Gastroesophageal sphincter (tissue), 4 donors: ENCODE data around the gene USF1. TPM values are rescaled to one million over a fixed set of nuclear protein-coding genes. Genes with fewer than 3 reads are reported as not detected.
"Not testable (repeated sequence)": the region's sequence is repeated elsewhere in the genome, so short reads cannot be mapped to it uniquely, and the experiment has no call there.

Experiments used
- ATAC-seq: fragments of 150-250 bp; one replicate; pipeline ENCODE4 v1.9.1; 2016; ENCODE audit warnings: mild to moderate bottlenecking, moderate library complexity
- H3K27ac ChIP-seq, 4 donors: fragments of 200-600 bp; sonication (generic) in 3 of 4; 1 replicate in 3 of 4; 2 replicates in 1 of 4; pipeline ENCODE4 v1.5.1; 2016 to 2019
- H3K27me3 ChIP-seq: fragments of 200-600 bp; sonication (generic); one replicate; pipeline ENCODE4 v1.5.1; 2019
- H3K36me3 ChIP-seq, 2 donors: fragments of 200-600 bp; sonication (generic); one replicate each; pipeline ENCODE4 v1.5.1; 2019; ENCODE audit warnings: control low read depth in 1 of 2
- H3K4me1 ChIP-seq, 3 donors: fragments of 200-600 bp; sonication (generic); 1 replicate in 2 of 3; 2 replicates in 1 of 3; pipeline ENCODE4 v1.5.1; 2016 to 2019; ENCODE audit warnings: control low read depth in 2 of 3
- H3K4me3 ChIP-seq, 2 donors: fragments of 200-600 bp; sonication (generic); one replicate each; pipeline ENCODE4 v1.5.1; 2019; ENCODE audit warnings: mild to moderate bottlenecking in 1 of 2, moderate library complexity in 1 of 2
- H3K9me3 ChIP-seq, 3 donors: fragments of 200-600 bp; sonication (generic); one replicate each; pipeline ENCODE4 v1.5.1; 2017 to 2019; ENCODE audit warnings: control low read depth in 2 of 3
- CTCF ChIP-seq, 4 experiments: fragments of 200-600 bp in 2 of 4; fragments of 450-650 bp in 2 of 4; sonication (generic) in 1 of 4; IDR thresholded peaks; one replicate each; pipeline ENCODE4 v1.5.1; 2017 to 2019; ENCODE audit warnings: antibody characterized with exemption in 4 of 4, mild to moderate bottlenecking in 2 of 4, moderate library complexity in 2 of 4
- EP300 ChIP-seq: sonication (generic); formaldehyde crosslinking; IDR thresholded peaks from one replicate; pipeline ENCODE4 v1.6.1; 2017; ENCODE audit warnings: antibody characterized with exemption, mild to moderate bottlenecking
- POLR2A ChIP-seq, 2 donors: fragments of 450-650 bp; IDR thresholded peaks; one replicate each; pipeline ENCODE4 v1.6.1; 2017; ENCODE audit warnings: antibody characterized with exemption in 2 of 2, mild to moderate bottlenecking in 2 of 2, moderate library complexity in 1 of 2
- POLR2AphosphoS5 ChIP-seq: sonication (generic); formaldehyde crosslinking; IDR thresholded peaks from one replicate; pipeline ENCODE4 v1.6.1; 2017; ENCODE audit warnings: antibody characterized with exemption
- WGBS, 2 donors: methylation state at CpG; one replicate each; pipeline ENCODE4 v1.1.5; 2018; ENCODE audit warnings: low coverage in 1 of 2; 5-methylcytosine and 5-hydroxymethylcytosine counted together
- small RNA-seq, 4 donors: library from RNA; depleted of rRNA; stranded (forward); fragments of <200 nt; gene quantifications; one replicate each; pipeline ENCODE3, GENCODE V24; 2016
- total RNA-seq, 4 donors: library from RNA; depleted of rRNA; stranded (reverse); fragments of >200 nt; gene quantifications; one replicate each; pipeline ENCODE4 v1.1.0, GENCODE V29; 2016

Gene USF1
- total RNA-seq, 4 donors from 2014 or later: 50.9 to 79.4 (median 60.5) TPM

GRCh38 chr1:160993544-160994193, 52.1 kb downstream of the USF1 start:
- Histone ChIP-seq H3K27me3 (no peaks in the 10 kb centered on the region), H3K4me1 (peaks cover 0 to 7% (median 0%) of the 10 kb centered on the region in 3 donors), H3K9me3 (no peaks in the 10 kb centered on the region), H3K4me3 (no peak overlapping the region), H3K36me3 (peaks cover 0 to 6% of the 10 kb centered on the region in 2 donors), H3K27ac (no peak overlapping the region)
- peak; percentile 55 for ATAC-seq
- TF ChIP-seq POLR2AphosphoS5 (no peak), POLR2A (IDR thresholded peaks at IDR 0.05) (no peak), EP300 (no peak), CTCF (IDR thresholded peaks at IDR 0.05) (no peak)
- WGBS, 2 donors: 62 to 75% methylated on average over 8 to 14 of the region's 14 CpGs

GRCh38 chr1:160992036-160992435, 53.7 kb downstream of the USF1 start:
- H3K4me3 ChIP-seq, ATAC-seq, H3K9me3 ChIP-seq, H3K36me3 ChIP-seq, H3K27ac ChIP-seq, H3K27me3 ChIP-seq, H3K4me1 ChIP-seq: not testable (repeated sequence)
- 75 to 89% methylated on average over 4 of the region's 4 CpGs for WGBS, 2 donors

Small RNAs within 50 kb of the gene (small RNA-seq; reads per million reads assigned to genes)
- gene AL591806.2: 0 reads per million in 4 donors

Other genes with a start within 250 kb of the USF1 start
- gene LY9, start 249.8 kb downstream of the USF1 start, total RNA-seq: 1 to 10 TPM in 1 of 4 donors, under 1 TPM in 2, not detected in 1; 0.27 to 2.4 (median 0.62) TPM
- under 1 TPM in 3 of 4 donors, not detected in 1; 0.15 to 0.47 (median 0.27) TPM for gene CD244, start 183.1 kb downstream of the USF1 start, total RNA-seq
- 1 to 10 TPM in 1 of 4 donors, under 1 TPM in 1, not detected in 2; 0.46 to 1.9 TPM for gene ITLN1, start 160.8 kb downstream of the USF1 start, total RNA-seq
- not detected for gene ITLN2, start 91.2 kb downstream of the USF1 start, total RNA-seq
- 10 to 100 TPM in 1 of 4 donors, 1 to 10 TPM in 3; 4.5 to 28.2 (median 9.9) TPM for gene F11R, start 24.8 kb downstream of the USF1 start, total RNA-seq
- 10 to 100 TPM; 18.1 to 52.1 (median 29.4) TPM for gene TSTD1, start 7.0 kb downstream of the USF1 start, total RNA-seq
- gene ARHGAP30, start 23.9 kb upstream of the USF1 start, total RNA-seq: 10 to 100 TPM in 1 of 4 donors, 1 to 10 TPM in 3; 1.9 to 11.6 (median 4.4) TPM
- 1 to 10 TPM in 1 of 4 donors, under 1 TPM in 1, not detected in 2; 0.27 to 1.9 TPM for gene NECTIN4, start 43.6 kb upstream of the USF1 start, total RNA-seq
- gene KLHDC9, start 52.4 kb upstream of the USF1 start, total RNA-seq: 10 to 100 TPM in 2 of 4 donors, 1 to 10 TPM in 2; 3.5 to 22.6 (median 8.6) TPM
- 10 to 100 TPM; 26.2 to 40.8 (median 31.4) TPM for gene PFDN2, start 72.1 kb upstream of the USF1 start, total RNA-seq
- gene NIT1, start 72.1 kb upstream of the USF1 start, total RNA-seq: 10 to 100 TPM; 30.4 to 61.9 (median 32.8) TPM
- 10 to 100 TPM; 34.2 to 54.4 (median 41.7) TPM for gene DEDD, start 86.7 kb upstream of the USF1 start, total RNA-seq
- 10 to 100 TPM; 60.5 to 83.7 (median 72.8) TPM for gene UFC1, start 108.0 kb upstream of the USF1 start, total RNA-seq
- 10 to 100 TPM in 3 of 4 donors, 1 to 10 TPM in 1; 10.0 to 27.6 (median 14.7) TPM for gene USP21, start 113.5 kb upstream of the USF1 start, total RNA-seq
- gene PPOX, start 120.4 kb upstream of the USF1 start, total RNA-seq: 10 to 100 TPM; 10.5 to 27.4 (median 17.6) TPM
- gene B4GALT3, start 131.5 kb upstream of the USF1 start, total RNA-seq: 10 to 100 TPM; 14.8 to 26.4 (median 19.5) TPM
- 10 to 100 TPM in 1 of 4 donors, 1 to 10 TPM in 3; 3.7 to 60.6 (median 6.7) TPM for gene ADAMTS4, start 153.1 kb upstream of the USF1 start, total RNA-seq
- 100 to 1,000 TPM in 2 of 4 donors, 10 to 100 TPM in 2; 93.4 to 121 (median 100) TPM for gene NDUFS2, start 156.4 kb upstream of the USF1 start, total RNA-seq
- gene FCER1G, start 169.3 kb upstream of the USF1 start, total RNA-seq: 10 to 100 TPM in 3 of 4 donors, 1 to 10 TPM in 1; 6.4 to 74.6 (median 52.0) TPM
- gene APOA2, start 177.7 kb upstream of the USF1 start, total RNA-seq: not detected
- gene TOMM40L, start 180.1 kb upstream of the USF1 start, total RNA-seq: 10 to 100 TPM in 3 of 4 donors, 1 to 10 TPM in 1; 9.3 to 24.3 (median 14.0) TPM
- gene NR1I3, start 192.2 kb upstream of the USF1 start, total RNA-seq: not detected
- gene PCP4L1, start 212.8 kb upstream of the USF1 start, total RNA-seq: 10 to 100 TPM in 1 of 4 donors, 1 to 10 TPM in 3; 1.6 to 13.8 (median 5.7) TPM